Activated CD8-positive, alpha-beta T cell treated with anti-CD3 and anti-CD28 coated beads, Interleukin-2, amount 10 ng/mL, durations not matched to agents 7 days and 5 days (primary cell): ENCODE data around the gene MGMT. TPM values are rescaled to one million over a fixed set of nuclear protein-coding genes. Genes with fewer than 3 reads are reported as not detected.

Experiments
- ATAC-seq: fragments of 150-1000 bp; cut with Tn5 transposase; one replicate; pipeline ENCODE4 v1.10.0; 2021; ENCODE audit warnings: moderate library complexity
- CTCF ChIA-PET: fragments of 350-600 bp; sonication (Branson Sonifier 250); formaldehyde crosslinking; loops from one replicate; lab custom pipeline; 2021; ENCODE audit warnings: antibody characterized with exemption; lab: Charles Lee
- POLR2A ChIA-PET: fragments of 350-600 bp; sonication (Branson Sonifier 250); formaldehyde crosslinking; loops from one replicate; lab custom pipeline; 2021; ENCODE audit warnings: antibody characterized with exemption; lab: Charles Lee
- DNase-seq: peaks from one replicate; pipeline ENCODE4 v3.0.0-alpha.2; 2020
- H3K27ac Mint-ChIP-seq: one replicate; pipeline ENCODE4 v1.8.0; 2021; ENCODE audit warnings: mild to moderate bottlenecking, mixed read lengths
- H3K27me3 Mint-ChIP-seq: one replicate; pipeline ENCODE4 v1.8.0; 2021; ENCODE audit warnings: low read depth, mixed read lengths
- H3K36me3 Mint-ChIP-seq: one replicate; pipeline ENCODE4 v1.8.0; 2021; ENCODE audit warnings: low read depth, mixed read lengths
- H3K4me1 Mint-ChIP-seq: one replicate; pipeline ENCODE4 v1.8.0; 2021; ENCODE audit warnings: low read depth, mixed read lengths
- H3K4me3 Mint-ChIP-seq: one replicate; pipeline ENCODE4 v1.8.0; 2021; ENCODE audit warnings: mild to moderate bottlenecking, mixed read lengths
- H3K9me3 Mint-ChIP-seq: one replicate; pipeline ENCODE4 v1.8.0; 2022; ENCODE audit warnings: mixed read lengths; ENCODE audit not compliant: insufficient read depth
- total RNA-seq, 2 experiments: library from RNA; stranded (reverse); gene quantifications; one replicate each; pipeline ENCODE4 v1.2.3, GENCODE V29; 2021

MGMT gene
- total RNA-seq, 2 experiments from 2014 or later = 16.7 to 17.3 TPM

- no peak overlapping the region for H3K4me3 Mint-ChIP-seq
- POLR2A ChIA-PET = no interaction called here
- H3K4me1 Mint-ChIP-seq = no peaks in the 10 kb centered on the region
- DNase-seq (no peak), ATAC-seq (no peak)
- H3K27ac Mint-ChIP-seq = no peak overlapping the region
- H3K36me3 Mint-ChIP-seq = no peaks in the 10 kb centered on the region
- no peaks in the 10 kb centered on the region for H3K27me3 Mint-ChIP-seq
- no peaks in the 10 kb centered on the region for H3K9me3 Mint-ChIP-seq
- CTCF ChIA-PET = no interaction called here
Observed at GRCh38 chr10:129695671-129696070, 228.6 kb downstream of the MGMT start.

GRCh38 chr10:129696636-129697035, 229.6 kb downstream of the MGMT start:
- Mint-ChIP-seq H3K9me3 (no peaks in the 10 kb centered on the region), H3K4me3 (no peak overlapping the region), H3K36me3 (no peaks in the 10 kb centered on the region), H3K27ac (no peak overlapping the region), H3K27me3 (no peaks in the 10 kb centered on the region), H3K4me1 (no peaks in the 10 kb centered on the region)
- DNase-seq (no peak), ATAC-seq (no peak)
- ChIA-PET CTCF (no interaction called here), POLR2A (no interaction called here)

- no peaks in the 10 kb centered on the region for H3K27me3 Mint-ChIP-seq
- CTCF ChIA-PET = no interaction called here
- H3K9me3 Mint-ChIP-seq = no peaks in the 10 kb centered on the region
Observed at GRCh38 chr10:129697463-129698247, 230.6 kb downstream of the MGMT start.

GRCh38 chr10:129699722-129700340, 232.8 kb downstream of the MGMT start:
- no peak overlapping the region for H3K4me3 Mint-ChIP-seq
- no peak for DNase-seq
- ChIA-PET POLR2A (no interaction called here), CTCF (no interaction called here)
- H3K36me3 Mint-ChIP-seq = peaks cover under 1% of the 10 kb centered on the region
- H3K4me1 Mint-ChIP-seq = peaks cover 6% of the 10 kb centered on the region
- H3K27ac Mint-ChIP-seq = no peak overlapping the region
- ATAC-seq = no peak
- no peaks in the 10 kb centered on the region for H3K9me3 Mint-ChIP-seq
- no peaks in the 10 kb centered on the region for H3K27me3 Mint-ChIP-seq

More at GRCh38 chr10:129697463-129698247, 230.6 kb downstream of the MGMT start:
- Mint-ChIP-seq H3K4me3 (no peak overlapping the region), H3K27ac (no peak overlapping the region), H3K36me3 (no peaks in the 10 kb centered on the region), H3K4me1 (no peaks in the 10 kb centered on the region)
- POLR2A ChIA-PET = no interaction called here
- no peak for DNase-seq
- ATAC-seq = no peak

GRCh38 chr10:129702605-129703004, 235.6 kb downstream of the MGMT start:
- POLR2A ChIA-PET = no interaction called here
- no peaks in the 10 kb centered on the region for H3K27me3 Mint-ChIP-seq
- no peak for DNase-seq
- CTCF ChIA-PET = no interaction called here
- no peak overlapping the region for H3K27ac Mint-ChIP-seq
- no peak overlapping the region for H3K4me3 Mint-ChIP-seq
- H3K4me1 Mint-ChIP-seq = peaks cover 6% of the 10 kb centered on the region
- ATAC-seq = no peak
- peaks cover 3% of the 10 kb centered on the region for H3K36me3 Mint-ChIP-seq
- no peaks in the 10 kb centered on the region for H3K9me3 Mint-ChIP-seq

GRCh38 chr10:129703287-129704137, 236.5 kb downstream of the MGMT start:
- H3K4me3 Mint-ChIP-seq = no peak overlapping the region
- DNase-seq (no peak), ATAC-seq (no peak)
- POLR2A ChIA-PET = no interaction called here
- H3K27ac Mint-ChIP-seq = no peak overlapping the region
- CTCF ChIA-PET = no interaction called here
- H3K4me1 Mint-ChIP-seq = peaks cover 6% of the 10 kb centered on the region
- H3K9me3 Mint-ChIP-seq = no peaks in the 10 kb centered on the region
- H3K36me3 Mint-ChIP-seq = peaks cover 3% of the 10 kb centered on the region
- H3K27me3 Mint-ChIP-seq = no peaks in the 10 kb centered on the region

GRCh38 chr10:129704225-129704624, 237.2 kb downstream of the MGMT start:
- no peak overlapping the region for H3K4me3 Mint-ChIP-seq
- no peak overlapping the region for H3K27ac Mint-ChIP-seq
- CTCF ChIA-PET = no interaction called here
- no peaks in the 10 kb centered on the region for H3K27me3 Mint-ChIP-seq
- peaks cover 5% of the 10 kb centered on the region for H3K36me3 Mint-ChIP-seq
- no peaks in the 10 kb centered on the region for H3K9me3 Mint-ChIP-seq
- DNase-seq = no peak
- peaks cover 6% of the 10 kb centered on the region for H3K4me1 Mint-ChIP-seq
- POLR2A ChIA-PET = no interaction called here
- ATAC-seq = no peak

GRCh38 chr10:129704786-129705525, 237.9 kb downstream of the MGMT start:
- CTCF ChIA-PET = no interaction called here
- POLR2A ChIA-PET = interaction anchor here (0.6 kb wide), 1 partner anchor 1419 kb away, joined by 4 read pairs; no protein-coding TSS in a partner anchor
- Mint-ChIP-seq H3K36me3 (peaks cover 7% of the 10 kb centered on the region), H3K27ac (no peak overlapping the region), H3K4me3 (no peak overlapping the region), H3K4me1 (peaks cover 6% of the 10 kb centered on the region), H3K9me3 (no peaks in the 10 kb centered on the region), H3K27me3 (no peaks in the 10 kb centered on the region)
- no peak for DNase-seq
- no peak for ATAC-seq

GRCh38 chr10:129705676-129706075, 238.6 kb downstream of the MGMT start:
- H3K36me3 Mint-ChIP-seq = peaks cover 7% of the 10 kb centered on the region
- no peak for ATAC-seq
- H3K4me1 Mint-ChIP-seq = peaks cover 6% of the 10 kb centered on the region
- H3K27ac Mint-ChIP-seq = no peak overlapping the region
- no peaks in the 10 kb centered on the region for H3K27me3 Mint-ChIP-seq
- H3K9me3 Mint-ChIP-seq = no peaks in the 10 kb centered on the region
- no peak overlapping the region for H3K4me3 Mint-ChIP-seq
- POLR2A ChIA-PET = interaction anchor here (0.6 kb wide), 1 partner anchor 1419 kb away, joined by 4 read pairs; no protein-coding TSS in a partner anchor
- no peak for DNase-seq
- CTCF ChIA-PET = no interaction called here

- POLR2A ChIA-PET = no interaction called here
- no peak for ATAC-seq
Observed at GRCh38 chr10:129706081-129706480, 239.0 kb downstream of the MGMT start.

GRCh38 chr10:129706523-129706922, 239.5 kb downstream of the MGMT start:
- H3K4me3 Mint-ChIP-seq = no peak overlapping the region
- peaks cover 6% of the 10 kb centered on the region for H3K4me1 Mint-ChIP-seq
- ChIA-PET CTCF (no interaction called here), POLR2A (no interaction called here)
- no peak for ATAC-seq
- peaks cover 7% of the 10 kb centered on the region for H3K36me3 Mint-ChIP-seq
- no peak for DNase-seq
- no peak overlapping the region for H3K27ac Mint-ChIP-seq
- no peaks in the 10 kb centered on the region for H3K27me3 Mint-ChIP-seq
- H3K9me3 Mint-ChIP-seq = no peaks in the 10 kb centered on the region

More at GRCh38 chr10:129706081-129706480, 239.0 kb downstream of the MGMT start:
- H3K4me1 Mint-ChIP-seq = peaks cover 6% of the 10 kb centered on the region
- no peaks in the 10 kb centered on the region for H3K27me3 Mint-ChIP-seq
- H3K27ac Mint-ChIP-seq = no peak overlapping the region
- CTCF ChIA-PET = no interaction called here
- peaks cover 7% of the 10 kb centered on the region for H3K36me3 Mint-ChIP-seq
- H3K4me3 Mint-ChIP-seq = no peak overlapping the region
- DNase-seq = no peak
- no peaks in the 10 kb centered on the region for H3K9me3 Mint-ChIP-seq
